H1 (cell line): Measurements from ENCODE around the gene TUBB1. TPM values are rescaled to one million over a fixed set of nuclear protein-coding genes. Genes with fewer than 3 reads are reported as not detected.

ENCODE experiments used
- PHF8 ChIP-seq: fragments of 200-600 bp; sonication (generic); conservative IDR thresholded peaks from 2 replicates; pipeline ENCODE4 v1.7.1; 2012; ENCODE audit warnings: low read depth, mild to moderate bottlenecking, inconsistent platforms, low read length, moderate library complexity
- polyA plus RNA-seq, 7 experiments: library from polyadenylated mRNA; depleted of rRNA in 3 of 7; stranded (reverse) in 5 of 7; unstranded in 2 of 7; fragments of >200 nt in 5 of 7; fragments of 200-250 nt in 2 of 7; gene quantifications; 1 replicate in 5 of 7; 2 replicates in 1 of 7; 4 replicates in 1 of 7; pipeline versions ENCODE4 v1.2.1 to v1.2.3, GENCODE V29; 2011 to 2013; ENCODE audit warnings: missing spikeins in 2 of 7, mixed read lengths in 2 of 7
- total RNA-seq: library from RNA; stranded (reverse); fragmentation: NEBNext Ultra II Directional; extraction: Animal tissue kit (Norgen Biotek cat#: 25700); gene quantifications from 2 replicates; pipeline ENCODE4 v1.2.1, GENCODE V29; 2021

Gene TUBB1
- total and polyA plus RNA-seq, 2 of the 8 experiments (the other 6 are each of a cell fraction or from before 2014, with no cell fraction given) = not detected

DNA sequence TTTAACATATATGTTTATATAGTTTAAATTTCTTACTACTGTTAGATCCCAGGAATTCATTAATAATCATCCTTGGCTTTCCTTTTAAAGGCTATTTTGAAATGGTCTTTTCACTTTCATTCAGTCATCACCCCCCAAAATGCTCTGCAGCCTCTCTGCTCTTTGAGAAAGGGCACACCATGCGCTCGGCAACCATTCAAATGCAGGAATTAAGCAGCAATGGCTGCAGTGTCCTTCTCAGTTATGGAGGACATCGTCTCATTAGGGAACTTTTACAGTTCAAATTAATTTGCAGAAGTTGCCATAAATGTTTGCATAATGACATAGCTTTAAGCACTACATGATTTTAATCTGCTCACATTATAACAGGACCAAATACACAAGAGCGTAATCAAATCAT lies 6.3 kb downstream of the TUBB1 start (continued):
- no peak for TF ChIP-seq PHF8
